ENCODE results near the gene SLC43A1. TPM values are rescaled to one million over a fixed set of nuclear protein-coding genes. Genes with fewer than 3 reads are reported as not detected.

Gene SLC43A1
- total and polyA plus RNA-seq, 2 of the 4 experiments (the other 2 are of a cell fraction): 10.0 to 17.0 TPM

DNA sequence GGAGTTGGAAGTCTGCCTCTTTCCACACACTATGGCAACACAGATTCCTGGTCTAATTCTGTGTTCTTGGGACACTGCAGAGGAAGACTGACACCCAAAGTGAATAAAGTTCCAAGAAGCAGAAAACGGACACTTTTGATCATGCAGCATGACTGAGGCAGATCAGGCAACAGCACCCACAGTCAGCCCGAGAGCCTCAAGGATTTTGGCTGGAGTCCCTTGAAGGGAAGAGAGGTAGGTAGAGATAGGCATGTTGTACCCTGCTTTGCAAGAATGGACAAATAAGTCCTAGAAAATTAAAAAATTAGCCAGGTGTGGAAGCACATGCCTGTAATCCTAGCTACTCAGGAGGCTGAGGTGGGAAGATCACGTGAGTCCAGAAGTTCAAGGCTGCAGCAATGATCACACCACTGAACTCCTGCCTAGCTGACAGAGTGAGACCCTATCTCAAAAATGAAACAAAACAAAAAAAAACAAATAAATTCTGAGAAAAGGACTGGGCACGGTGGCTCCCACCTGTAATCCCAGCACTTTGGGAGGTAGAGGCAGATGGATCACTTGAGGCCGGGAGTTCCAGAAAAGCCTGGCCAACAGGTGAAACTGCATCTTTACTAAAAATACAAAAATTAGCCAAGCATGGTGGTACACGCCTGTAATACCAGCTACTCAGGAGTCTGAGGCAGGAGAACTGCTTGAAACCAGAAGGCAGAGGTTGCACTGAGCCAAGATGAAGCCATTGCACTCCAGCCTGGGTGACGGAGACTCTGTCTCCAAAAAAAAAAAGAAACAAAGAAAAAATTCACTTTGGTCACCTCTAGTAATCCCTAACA is 6.9 kb downstream of the SLC43A1 start:
- WGBS, 2 experiments (ENCODE audit: extremely low coverage in 2 of 2, insufficient read length in 1 of 2): 100% methylated on average over 2 of the region's 7 CpGs; no CpG with 5 or more reads in 1 of the 2 experiments
- no peaks in the 10 kb centered on the region; the same call in 1 of the 2 replicates for H3K9me1 ChIP-seq (ENCODE audit: insufficient read depth, low read length)
- H2BK15ac ChIP-seq (ENCODE audit: low read depth, low read length): no peak overlapping the region
- H3K79me1 ChIP-seq (ENCODE audit: low read depth in 1 of 2, low read length in 2 of 2): peaks cover 2 to 16% of the 10 kb centered on the region in 2 experiments
- H3K9me3 ChIP-seq (ENCODE audit: control insufficient read depth, insufficient read depth, low read length): no peaks in the 10 kb centered on the region
- no TSS peak for BruUV-seq (replicated peaks)
- no peak overlapping the region for H3K18ac ChIP-seq (ENCODE audit: low read depth, low read length)
- H2AFZ ChIP-seq (replicated peaks; ENCODE audit: low read length, poor library complexity): no peak overlapping the region
- no peak overlapping the region for H4K8ac ChIP-seq (ENCODE audit: low read depth in 2 of 2, low read length in 2 of 2)
- H3K9ac ChIP-seq (ENCODE audit: low read depth, low read length): no peak overlapping the region
- H4K5ac ChIP-seq (ENCODE audit: low read depth, low read length): no peak overlapping the region
- no peak overlapping the region for H2BK120ac ChIP-seq (ENCODE audit: low read depth, low read length)
- 0 out of 2 replicates have a peak, but pooled peaks cover under 1% of the 10 kb centered on the region for H4K20me1 ChIP-seq (ENCODE audit: insufficient read depth, low read length)
- ATAC-seq (ENCODE audit: low read depth) (no peak), DNase-seq (no peak)
- intact Hi-C loops (cut with micrococcal nuclease) (no loop called here), dilution Hi-C loops (cut with HindIII; ENCODE audit: low sequenced_read_pairs, unreplicated experiment) (no loop called here), in situ Hi-C loops (cut with MboI; ENCODE audit: low sequenced_read_pairs) (loop anchor here (25.0 kb wide), 1 partner anchor 671 kb away; no protein-coding TSS in a partner anchor)
- H3K36me3 ChIP-seq (ENCODE audit: control insufficient read depth, insufficient read depth, low read length): peaks cover 15% of the 10 kb centered on the region; the same call in 1 of the 2 replicates
- no peak overlapping the region for H3K56ac ChIP-seq (ENCODE audit: extremely low read depth, insufficient read depth, low read length)
- no peak overlapping the region for H3K4me2 ChIP-seq (ENCODE audit: low read depth, low read length)
- no peak overlapping the region for H2AK9ac ChIP-seq (replicated peaks; ENCODE audit: low read depth, low read length, poor library complexity)
- no peak overlapping the region for H3K4ac ChIP-seq (ENCODE audit: low read depth, low read length)
- H4K91ac ChIP-seq (ENCODE audit: insufficient read depth, low read depth, low read length): no peak overlapping the region
- no peak overlapping the region for H2AK5ac ChIP-seq (ENCODE audit: low read depth, low read length)
- H3K14ac ChIP-seq (replicated peaks; ENCODE audit: low read depth, low read length): no peak overlapping the region
- H2BK20ac ChIP-seq (ENCODE audit: low read depth, low read length): no peak overlapping the region
- no peak overlapping the region for H3K27ac ChIP-seq (ENCODE audit: insufficient read depth, low read length)
- H3K4me1 ChIP-seq (ENCODE audit: control insufficient read depth, insufficient read depth, low read length): no peaks in the 10 kb centered on the region; the same call in 1 of the 2 replicates
- H3K27me3 ChIP-seq (ENCODE audit: control insufficient read depth, insufficient read depth, low read length): no peaks in the 10 kb centered on the region
- no peak overlapping the region for H2BK5ac ChIP-seq (ENCODE audit: low read depth, low read length, poor library complexity, severe bottlenecking)
- no peak overlapping the region for H3K4me3 ChIP-seq (ENCODE audit: insufficient read depth, low read depth, low read length)
- ChIA-PET POLR2A (ENCODE audit: unreplicated experiment) (no interaction called here), CTCF (interaction anchor here (3.1 kb wide), 1 partner anchor 15 kb away, joined by 12 read pairs; no protein-coding TSS in a partner anchor)
- H3K23ac ChIP-seq (ENCODE audit: low read depth, low read length): no peak overlapping the region
- TF ChIP-seq, protein P1, sequence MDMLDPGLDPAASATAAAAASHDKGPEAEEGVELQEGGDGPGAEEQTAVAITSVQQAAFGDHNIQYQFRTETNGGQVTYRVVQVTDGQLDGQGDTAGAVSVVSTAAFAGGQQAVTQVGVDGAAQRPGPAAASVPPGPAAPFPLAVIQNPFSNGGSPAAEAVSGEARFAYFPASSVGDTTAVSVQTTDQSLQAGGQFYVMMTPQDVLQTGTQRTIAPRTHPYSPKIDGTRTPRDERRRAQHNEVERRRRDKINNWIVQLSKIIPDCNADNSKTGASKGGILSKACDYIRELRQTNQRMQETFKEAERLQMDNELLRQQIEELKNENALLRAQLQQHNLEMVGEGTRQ (IDR thresholded peaks at IDR 0.05; ENCODE audit: low read depth, low read length): no peak
- TF ChIP-seq MAFK (IDR thresholded peaks at IDR 0.05; ENCODE audit: low read depth, low read length) (no peak), RCOR1 (IDR thresholded peaks at IDR 0.05; ENCODE audit: insufficient replicate concordance, low read length) (no peak), SMC3 (IDR thresholded peaks at IDR 0.05; ENCODE audit: low read depth, low read length) (no peak), CEBPB (IDR thresholded peaks at IDR 0.05; ENCODE audit: low read depth, low read length) (no peak), NFE2L2 (IDR thresholded peaks at IDR 0.05; ENCODE audit: low read depth, low read length) (no peak), RFX5 (IDR thresholded peaks at IDR 0.05; ENCODE audit: low read depth, low read length) (no peak), MAZ (IDR thresholded peaks at IDR 0.05; ENCODE audit: borderline replicate concordance, low read depth, low read length) (no peak), POLR2A (IDR thresholded peaks at IDR 0.05; ENCODE audit: low read depth, low read length) (no peak), MXI1 (IDR thresholded peaks at IDR 0.05; ENCODE audit: borderline replicate concordance, low read depth, low read length) (no peak), FOS (IDR thresholded peaks at IDR 0.05; ENCODE audit: low read depth, low read length) (no peak), CHD1 (IDR thresholded peaks at IDR 0.05; ENCODE audit: low read depth, low read length) (no peak), BHLHE40 (IDR thresholded peaks at IDR 0.05; ENCODE audit: low read depth, low read length) (no peak), RAD21 (IDR thresholded peaks at IDR 0.05; ENCODE audit: low read length) (no peak)
- TF ChIP-seq, protein P2, sequence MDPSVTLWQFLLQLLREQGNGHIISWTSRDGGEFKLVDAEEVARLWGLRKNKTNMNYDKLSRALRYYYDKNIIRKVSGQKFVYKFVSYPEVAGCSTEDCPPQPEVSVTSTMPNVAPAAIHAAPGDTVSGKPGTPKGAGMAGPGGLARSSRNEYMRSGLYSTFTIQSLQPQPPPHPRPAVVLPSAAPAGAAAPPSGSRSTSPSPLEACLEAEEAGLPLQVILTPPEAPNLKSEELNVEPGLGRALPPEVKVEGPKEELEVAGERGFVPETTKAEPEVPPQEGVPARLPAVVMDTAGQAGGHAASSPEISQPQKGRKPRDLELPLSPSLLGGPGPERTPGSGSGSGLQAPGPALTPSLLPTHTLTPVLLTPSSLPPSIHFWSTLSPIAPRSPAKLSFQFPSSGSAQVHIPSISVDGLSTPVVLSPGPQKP (IDR thresholded peaks at IDR 0.05; ENCODE audit: borderline replicate concordance, low read depth, low read length): no peak
